ENCODE data around the gene SMAD3. TPM values are rescaled to one million over a fixed set of nuclear protein-coding genes. Genes with fewer than 3 reads are reported as not detected.

Gene SMAD3
- total RNA-seq, 2 experiments from 2014 or later = 35.1 to 39.2 TPM

DNA sequence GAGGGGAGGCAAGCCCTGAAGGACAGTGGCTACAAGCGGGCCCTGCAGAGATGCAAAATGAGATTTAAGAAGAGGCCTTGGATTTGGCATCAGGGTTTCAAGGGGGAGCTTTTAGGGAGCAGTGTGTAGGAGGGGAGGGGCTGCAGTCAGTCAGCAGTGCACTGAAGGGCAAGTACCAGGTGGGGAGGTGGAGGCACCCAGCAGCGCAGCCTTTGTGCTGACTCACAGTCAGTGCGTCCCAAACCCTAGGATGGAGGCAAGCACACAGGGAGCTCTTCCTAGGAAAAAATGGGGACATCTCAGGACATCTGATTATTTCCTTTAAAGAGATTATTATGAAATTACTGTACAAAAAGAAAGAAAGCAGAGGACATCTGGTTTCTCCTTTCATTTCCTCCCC is 109.0 kb downstream of the SMAD3 start:
- Mint-ChIP-seq H3K27ac (peak overlapping the region; percentile 91), H3K36me3 (ENCODE audit: low read depth) (peaks cover 26% of the 10 kb centered on the region), H3K4me1 (ENCODE audit: low read depth) (peaks cover 58% of the 10 kb centered on the region), H3K4me3 (no peak overlapping the region), H3K27me3 (ENCODE audit: low read depth) (no peaks in the 10 kb centered on the region), H3K9me3 (no peaks in the 10 kb centered on the region)
- CTCF ChIA-PET = interaction anchor here (1.3 to 1.8 kb wide), 2 partner anchors 18 to 66 kb away, joined by 3 to 7 read pairs; no protein-coding TSS in a partner anchor
- DNase-seq = no peak
- intact Hi-C loops (cut with micrococcal nuclease) = loop anchor here (2.0 kb wide), 1 partner anchor 54 kb away; no protein-coding TSS in a partner anchor

DNA sequence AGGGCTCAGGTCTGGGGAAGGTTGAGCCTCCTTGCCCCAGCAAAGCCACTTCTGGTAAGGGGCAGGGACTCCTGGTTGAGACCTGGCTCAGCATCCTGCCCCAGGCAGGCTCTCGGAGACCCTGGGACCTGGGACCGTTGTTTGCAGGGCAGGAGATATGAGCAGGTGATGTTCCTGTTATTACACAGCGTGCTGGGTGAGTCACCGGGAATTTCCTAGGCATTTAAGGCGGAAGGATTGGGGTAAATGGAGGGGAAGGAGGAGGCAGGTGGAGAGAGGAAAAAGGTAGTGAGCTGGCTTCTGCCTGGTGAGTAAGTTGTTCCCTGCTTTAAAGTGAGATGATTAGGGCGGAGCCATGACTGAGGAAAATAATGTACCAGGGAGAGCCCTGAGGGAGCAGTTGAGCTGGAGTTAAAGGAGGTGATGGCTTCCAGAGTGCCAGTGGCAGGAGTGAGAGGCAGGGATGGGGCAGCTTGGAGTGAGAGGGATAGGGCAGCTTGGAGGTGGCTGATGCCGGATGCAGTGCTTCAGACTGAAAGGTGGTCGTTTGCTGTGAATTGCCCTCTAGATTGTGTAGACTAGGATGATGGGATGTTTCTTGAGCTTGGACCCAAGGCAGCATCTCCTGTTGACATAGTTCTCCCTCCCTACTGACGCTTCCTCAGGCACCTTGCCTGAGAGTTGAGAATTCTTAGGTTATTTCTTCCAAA is 109.6 kb downstream of the SMAD3 start:
- intact Hi-C loops (cut with micrococcal nuclease) = loop anchor here (1.0 to 2.0 kb wide), 8 partner anchors 25 to 142 kb away; no protein-coding TSS in a partner anchor
- Mint-ChIP-seq H3K27ac (peak overlapping the region; percentile 91), H3K27me3 (ENCODE audit: low read depth) (no peaks in the 10 kb centered on the region), H3K4me1 (ENCODE audit: low read depth) (peaks cover 56% of the 10 kb centered on the region), H3K9me3 (no peaks in the 10 kb centered on the region), H3K4me3 (peak overlapping the region; percentile 9), H3K36me3 (ENCODE audit: low read depth) (peaks cover 26% of the 10 kb centered on the region)
- DNase-seq = peak; percentile 82
- CTCF ChIA-PET = interaction anchor here (1.8 kb wide), 1 partner anchor 65 kb away, joined by 7 read pairs; no protein-coding TSS in a partner anchor

DNA sequence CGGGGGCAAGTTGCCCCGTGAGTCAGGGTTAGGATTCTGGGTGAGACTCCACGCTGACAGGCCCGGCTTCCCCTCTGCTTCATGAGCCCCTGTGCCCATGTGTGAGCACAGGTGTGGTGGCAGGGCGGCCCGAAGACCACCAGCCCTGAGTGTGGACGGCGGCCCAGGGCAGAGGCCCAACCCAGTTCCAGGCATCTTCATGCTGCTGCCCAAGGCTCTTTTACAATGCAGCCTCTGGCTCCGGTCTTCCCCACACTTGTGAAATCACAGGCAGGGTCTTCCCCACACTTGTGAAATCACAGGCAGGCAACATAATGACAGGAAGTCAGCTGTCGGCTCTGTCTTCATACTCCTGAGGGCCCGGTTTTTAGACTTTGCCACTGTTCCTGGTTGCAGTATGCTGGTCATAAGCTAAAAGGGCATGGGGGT is 110.3 kb downstream of the SMAD3 start:
- peak overlapping the region; percentile 91 for H3K27ac Mint-ChIP-seq
- no peaks in the 10 kb centered on the region for H3K9me3 Mint-ChIP-seq
- peaks cover 26% of the 10 kb centered on the region for H3K36me3 Mint-ChIP-seq (ENCODE audit: low read depth)
- CTCF ChIA-PET = interaction anchor here (1.4 to 1.8 kb wide), 2 partner anchors 12 to 65 kb away, joined by 4 to 7 read pairs; no protein-coding TSS in a partner anchor
- no peaks in the 10 kb centered on the region for H3K27me3 Mint-ChIP-seq (ENCODE audit: low read depth)
- intact Hi-C loops (cut with micrococcal nuclease) = loop anchor here (1.0 to 2.0 kb wide), 8 partner anchors 25 to 142 kb away; no protein-coding TSS in a partner anchor
- H3K4me3 Mint-ChIP-seq = peak overlapping the region; percentile 9
- H3K4me1 Mint-ChIP-seq (ENCODE audit: low read depth) = peaks cover 56% of the 10 kb centered on the region
- DNase-seq = peak; percentile 89

DNA sequence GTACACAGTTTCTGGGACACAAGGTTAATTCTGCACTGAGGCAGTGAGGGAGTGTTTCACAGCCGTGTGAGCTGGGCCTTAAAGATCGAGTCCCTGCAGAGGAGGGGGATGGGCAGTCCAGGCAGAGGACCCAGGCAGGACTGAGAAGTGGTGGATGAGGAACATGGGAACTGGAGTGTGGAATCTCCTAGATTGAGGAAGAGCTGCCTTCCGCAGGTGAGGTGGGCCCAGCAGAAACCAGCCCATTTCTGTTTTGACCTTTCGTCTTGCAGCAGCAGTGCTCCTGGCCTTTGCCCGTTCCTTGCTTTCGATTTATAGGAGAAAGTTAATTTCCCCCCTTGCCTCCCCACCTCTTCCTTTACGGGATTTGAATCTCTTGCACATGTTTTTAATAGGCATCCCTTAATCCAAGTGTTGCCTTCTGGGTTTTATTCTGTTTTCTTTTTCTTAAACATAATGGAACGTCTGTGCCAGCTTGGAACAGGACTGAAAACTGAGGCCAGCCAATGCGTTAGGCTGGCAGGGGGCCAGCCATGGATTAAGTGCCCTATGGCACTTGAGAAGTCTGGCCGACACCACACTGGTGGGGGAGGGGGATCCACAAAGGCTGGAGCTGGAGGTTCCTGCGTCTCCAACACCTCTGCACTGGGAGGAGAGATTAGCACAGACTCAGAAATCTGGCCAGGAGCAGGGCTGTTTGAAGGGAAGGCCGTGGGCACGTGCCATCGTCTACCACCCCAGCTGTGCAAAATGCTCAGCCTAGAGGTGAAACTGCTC is 111.0 kb downstream of the SMAD3 start:
- Mint-ChIP-seq H3K27ac (peak overlapping the region; percentile 91), H3K4me1 (ENCODE audit: low read depth) (peaks cover 53% of the 10 kb centered on the region), H3K4me3 (no peak overlapping the region), H3K9me3 (no peaks in the 10 kb centered on the region), H3K36me3 (ENCODE audit: low read depth) (peaks cover 22% of the 10 kb centered on the region), H3K27me3 (ENCODE audit: low read depth) (no peaks in the 10 kb centered on the region)
- CTCF ChIA-PET = interaction anchor here (1.4 to 1.8 kb wide), 2 partner anchors 11 to 64 kb away, joined by 4 to 7 read pairs; no protein-coding TSS in a partner anchor
- DNase-seq = no peak
- intact Hi-C loops (cut with micrococcal nuclease) = no loop called here

DNA sequence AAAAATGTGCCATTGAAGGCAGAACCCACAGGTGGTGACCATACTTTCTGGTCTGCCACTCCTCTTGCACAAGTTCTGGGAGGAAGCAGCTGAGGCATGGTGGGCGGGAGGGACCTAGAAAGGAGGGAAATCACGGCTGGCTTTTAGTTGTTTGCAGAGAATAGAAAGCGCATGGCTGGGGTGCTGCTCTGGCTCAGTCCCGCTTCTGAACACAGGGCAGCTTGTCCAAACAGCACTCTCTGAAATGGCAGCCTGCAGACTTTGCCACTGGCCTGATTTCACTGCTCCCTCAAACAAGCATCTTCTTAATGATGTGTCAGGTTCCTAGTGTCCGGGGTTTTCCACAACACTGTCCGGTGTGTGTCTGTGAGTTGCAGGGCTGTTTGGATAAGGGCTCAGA is 112.3 kb downstream of the SMAD3 start:
- CTCF ChIA-PET = interaction anchor here (0.6 kb wide), 1 partner anchor 109 kb away, joined by 8 read pairs; no protein-coding TSS in a partner anchor
- Mint-ChIP-seq H3K4me1 (ENCODE audit: low read depth) (peaks cover 43% of the 10 kb centered on the region), H3K27ac (no peak overlapping the region), H3K4me3 (no peak overlapping the region), H3K9me3 (no peaks in the 10 kb centered on the region), H3K27me3 (ENCODE audit: low read depth) (no peaks in the 10 kb centered on the region), H3K36me3 (ENCODE audit: low read depth) (peaks cover 17% of the 10 kb centered on the region)
- intact Hi-C loops (cut with micrococcal nuclease) = no loop called here
- DNase-seq = no peak

DNA sequence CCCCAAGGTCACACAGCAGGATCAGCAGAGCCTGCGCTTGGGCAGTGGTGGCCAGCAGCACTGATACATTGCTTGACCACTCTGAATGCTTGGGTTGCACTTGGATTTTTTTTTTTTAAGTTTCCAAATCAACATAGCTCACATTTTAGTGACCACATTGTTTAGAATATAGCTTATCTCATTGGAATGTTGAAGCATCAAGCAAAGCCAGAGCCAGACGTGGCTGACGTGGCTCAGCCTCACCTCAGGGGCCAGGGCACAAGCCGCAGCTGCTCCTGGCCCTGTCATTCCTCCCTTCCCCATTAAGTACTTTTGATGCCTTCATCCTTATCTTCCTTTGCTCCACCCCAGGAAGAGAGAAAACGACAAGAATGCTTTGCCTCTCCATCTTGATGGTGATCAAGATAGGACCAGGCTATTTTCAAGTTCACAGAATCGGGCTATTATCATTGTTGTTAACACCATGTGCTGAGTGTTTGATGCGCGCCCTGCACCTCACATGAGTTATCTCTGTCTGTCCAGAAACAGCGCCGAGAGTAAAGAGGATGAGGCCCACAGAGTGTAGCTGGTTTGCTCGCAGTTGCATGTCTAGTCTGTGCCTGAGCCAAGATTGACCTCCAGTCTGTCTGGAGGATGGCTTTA is 113.3 kb downstream of the SMAD3 start:
- peaks cover 33% of the 10 kb centered on the region for H3K4me1 Mint-ChIP-seq (ENCODE audit: low read depth)
- H3K4me3 Mint-ChIP-seq = no peak overlapping the region
- peaks cover 13% of the 10 kb centered on the region for H3K36me3 Mint-ChIP-seq (ENCODE audit: low read depth)
- intact Hi-C loops (cut with micrococcal nuclease) = no loop called here
- DNase-seq = no peak
- CTCF ChIA-PET = interaction anchor here (0.6 kb wide), 1 partner anchor 110 kb away, joined by 8 read pairs; no protein-coding TSS in a partner anchor
- no peaks in the 10 kb centered on the region for H3K9me3 Mint-ChIP-seq
- no peak overlapping the region for H3K27ac Mint-ChIP-seq
- no peaks in the 10 kb centered on the region for H3K27me3 Mint-ChIP-seq (ENCODE audit: low read depth)

DNA sequence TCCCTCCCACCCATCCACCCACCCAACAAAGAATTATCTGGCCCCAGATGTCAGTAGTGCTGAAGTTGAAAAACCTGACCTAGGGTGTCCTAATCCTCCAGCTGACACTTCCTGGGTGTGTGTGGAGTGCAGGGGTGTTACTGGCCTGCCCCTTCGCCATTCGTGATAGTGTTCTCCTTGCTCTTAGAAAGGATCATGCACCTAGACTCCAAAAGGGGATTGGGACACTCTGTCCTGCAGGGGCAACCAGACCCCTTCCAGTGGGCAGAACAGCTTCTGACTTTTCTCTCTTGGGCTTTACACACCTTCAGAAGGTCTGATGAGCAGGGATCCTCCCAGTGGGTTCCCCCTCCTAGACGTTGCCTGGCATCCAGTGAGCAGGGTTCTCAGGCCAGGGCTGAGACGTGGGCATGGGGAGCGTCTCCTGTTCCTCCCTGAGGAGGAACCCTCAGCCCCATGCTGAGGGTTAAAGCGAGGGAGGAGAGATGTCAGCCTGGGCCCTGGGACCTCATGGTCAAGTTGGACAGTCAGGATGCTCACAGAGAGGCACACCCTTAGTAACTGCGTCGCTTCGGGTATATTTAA is 114.1 kb downstream of the SMAD3 start:
- Mint-ChIP-seq H3K9me3 (no peaks in the 10 kb centered on the region), H3K27ac (no peak overlapping the region), H3K4me3 (no peak overlapping the region), H3K4me1 (ENCODE audit: low read depth) (peaks cover 25% of the 10 kb centered on the region), H3K36me3 (ENCODE audit: low read depth) (peaks cover 10% of the 10 kb centered on the region), H3K27me3 (ENCODE audit: low read depth) (no peaks in the 10 kb centered on the region)
- DNase-seq = no peak
- CTCF ChIA-PET = no interaction called here
- intact Hi-C loops (cut with micrococcal nuclease) = no loop called here

DNA sequence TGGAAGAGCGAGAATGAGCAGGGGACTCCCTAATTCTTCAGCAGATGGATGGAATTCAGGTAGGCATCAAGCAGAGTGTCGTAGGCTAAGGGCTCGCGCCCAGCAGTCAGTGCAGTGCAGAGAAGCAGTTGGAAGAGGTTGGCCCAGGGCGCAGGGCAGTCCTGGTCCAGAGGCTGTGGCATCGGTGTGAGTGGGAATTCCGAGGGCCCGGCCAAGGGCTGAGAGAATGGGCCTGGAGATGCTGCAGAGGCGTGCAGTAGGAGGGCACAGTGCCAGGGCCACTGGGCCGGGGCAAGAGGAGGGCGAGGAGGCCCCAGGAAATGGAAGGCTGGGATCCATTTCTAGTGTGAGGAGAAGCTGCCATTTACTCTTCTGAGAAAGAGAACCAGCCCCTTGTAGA is 114.6 kb downstream of the SMAD3 start:
- no peak for DNase-seq
- Mint-ChIP-seq H3K4me1 (ENCODE audit: low read depth) (peaks cover 20% of the 10 kb centered on the region), H3K4me3 (no peak overlapping the region), H3K36me3 (ENCODE audit: low read depth) (peaks cover 10% of the 10 kb centered on the region), H3K27ac (no peak overlapping the region), H3K27me3 (ENCODE audit: low read depth) (no peaks in the 10 kb centered on the region), H3K9me3 (no peaks in the 10 kb centered on the region)
- CTCF ChIA-PET = no interaction called here
- intact Hi-C loops (cut with micrococcal nuclease) = loop anchor here (2.0 kb wide), 1 partner anchor 233 kb away; no protein-coding TSS in a partner anchor

DNA sequence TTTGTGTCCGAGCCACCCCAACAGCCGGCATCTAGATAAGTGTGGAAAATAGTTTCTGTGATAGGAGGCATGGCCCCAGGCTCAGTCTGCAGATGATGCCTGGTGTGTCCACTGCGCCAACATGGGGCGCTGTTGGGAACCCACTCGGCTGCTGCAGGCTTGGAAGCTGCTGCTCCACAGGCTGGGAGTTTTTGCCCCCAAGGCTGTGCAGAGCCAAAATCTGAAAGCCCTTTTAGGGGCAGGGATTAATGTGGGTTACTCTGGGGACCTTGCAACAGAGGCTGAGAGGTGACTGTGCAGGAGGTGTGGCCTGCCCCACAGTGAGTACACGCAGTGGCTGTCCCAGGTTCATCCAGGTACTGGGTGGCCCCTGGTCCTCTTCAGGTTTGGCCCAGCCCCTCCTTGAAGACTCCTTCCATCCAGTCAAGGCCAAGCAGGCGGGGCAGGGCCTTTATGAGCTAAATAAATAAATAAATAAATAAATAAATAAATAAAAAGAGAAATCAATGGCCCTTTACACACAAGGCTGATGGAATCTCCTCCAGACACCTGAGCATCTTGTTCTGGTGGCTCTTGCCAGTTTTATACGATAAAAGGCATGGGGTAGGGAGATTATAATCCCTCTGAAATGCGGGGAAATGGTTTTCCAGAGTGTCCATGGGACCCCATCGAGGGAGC is 115.3 kb downstream of the SMAD3 start:
- H3K36me3 Mint-ChIP-seq (ENCODE audit: low read depth) = peaks cover 14% of the 10 kb centered on the region
- H3K4me1 Mint-ChIP-seq (ENCODE audit: low read depth) = peaks cover 14% of the 10 kb centered on the region
- CTCF ChIA-PET = no interaction called here
- H3K9me3 Mint-ChIP-seq = no peaks in the 10 kb centered on the region
- DNase-seq = peak; percentile 5
- no peak overlapping the region for H3K27ac Mint-ChIP-seq
- intact Hi-C loops (cut with micrococcal nuclease) = loop anchor here (2.0 kb wide), 1 partner anchor 234 kb away; no protein-coding TSS in a partner anchor
- H3K4me3 Mint-ChIP-seq = no peak overlapping the region
- no peaks in the 10 kb centered on the region for H3K27me3 Mint-ChIP-seq (ENCODE audit: low read depth)

DNA sequence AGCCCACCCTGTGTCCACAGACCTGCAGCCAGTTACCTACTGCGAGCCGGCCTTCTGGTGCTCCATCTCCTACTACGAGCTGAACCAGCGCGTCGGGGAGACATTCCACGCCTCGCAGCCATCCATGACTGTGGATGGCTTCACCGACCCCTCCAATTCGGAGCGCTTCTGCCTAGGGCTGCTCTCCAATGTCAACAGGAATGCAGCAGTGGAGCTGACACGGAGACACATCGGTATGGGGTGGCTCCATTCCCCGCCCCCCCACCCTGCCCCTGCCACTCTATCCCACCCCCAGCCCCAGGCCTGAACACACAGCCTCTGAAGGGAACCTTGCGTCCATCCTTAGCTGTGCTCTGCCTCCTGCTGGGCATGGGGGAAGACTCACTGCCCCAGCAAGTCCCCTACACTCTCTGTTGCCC is 115.8 kb downstream of the SMAD3 start:
- intact Hi-C loops (cut with micrococcal nuclease) = loop anchor here (2.0 kb wide), 1 partner anchor 234 kb away; no protein-coding TSS in a partner anchor
- H3K4me3 Mint-ChIP-seq = no peak overlapping the region
- H3K27me3 Mint-ChIP-seq (ENCODE audit: low read depth) = no peaks in the 10 kb centered on the region
- peaks cover 8% of the 10 kb centered on the region for H3K4me1 Mint-ChIP-seq (ENCODE audit: low read depth)
- H3K27ac Mint-ChIP-seq = no peak overlapping the region
- CTCF ChIA-PET = no interaction called here
- H3K9me3 Mint-ChIP-seq = no peaks in the 10 kb centered on the region
- peaks cover 11% of the 10 kb centered on the region for H3K36me3 Mint-ChIP-seq (ENCODE audit: low read depth)
- peak; percentile 32 for DNase-seq

DNA sequence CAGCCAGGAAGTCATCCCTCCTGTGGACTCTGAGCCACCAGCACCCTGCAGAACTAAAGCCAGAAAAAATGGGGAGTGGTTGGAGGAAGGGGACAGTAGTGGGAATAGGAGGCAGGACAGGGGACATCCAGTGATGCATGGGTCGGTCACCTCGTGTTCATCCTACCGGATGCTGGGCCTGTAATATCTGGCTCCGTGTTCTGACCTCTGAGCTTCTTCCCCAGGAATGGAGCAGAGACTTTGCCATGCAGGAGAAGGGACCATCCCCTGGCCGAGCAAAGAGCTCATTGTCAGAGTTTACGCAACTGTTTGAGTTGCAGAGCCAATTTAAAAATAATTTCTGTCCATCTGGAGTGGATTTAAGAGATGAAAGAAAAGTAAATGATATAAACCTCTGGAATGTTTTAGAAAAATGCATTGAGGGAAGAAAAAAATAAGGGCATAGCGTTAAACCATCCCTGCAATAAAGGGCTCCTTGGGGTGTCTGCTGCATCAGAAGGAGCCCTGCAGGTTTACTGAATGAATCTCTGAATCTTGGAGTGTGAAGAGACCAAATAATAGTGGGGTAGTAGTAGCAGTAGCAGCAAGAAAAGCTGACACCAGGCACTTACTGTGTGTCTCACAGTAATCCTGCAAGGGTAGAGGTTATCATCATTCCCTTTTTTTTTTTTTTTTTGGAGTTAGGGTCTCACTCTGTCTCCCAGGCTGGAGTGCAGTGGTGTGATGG is 118.2 kb downstream of the SMAD3 start:
- intact Hi-C loops (cut with micrococcal nuclease) = no loop called here
- Mint-ChIP-seq H3K27ac (no peak overlapping the region), H3K9me3 (no peaks in the 10 kb centered on the region), H3K27me3 (ENCODE audit: low read depth) (no peaks in the 10 kb centered on the region), H3K4me3 (no peak overlapping the region), H3K36me3 (ENCODE audit: low read depth) (peaks cover 13% of the 10 kb centered on the region), H3K4me1 (ENCODE audit: low read depth) (no peaks in the 10 kb centered on the region)
- no peak for DNase-seq
- CTCF ChIA-PET = no interaction called here
